ENCODE results near the gene CENPN. TPM values are rescaled to one million over a fixed set of nuclear protein-coding genes. Genes with fewer than 3 reads are reported as not detected.

Gene CENPN
- total RNA-seq, 1 donor from 2014 or later = 10.0 TPM

DNA sequence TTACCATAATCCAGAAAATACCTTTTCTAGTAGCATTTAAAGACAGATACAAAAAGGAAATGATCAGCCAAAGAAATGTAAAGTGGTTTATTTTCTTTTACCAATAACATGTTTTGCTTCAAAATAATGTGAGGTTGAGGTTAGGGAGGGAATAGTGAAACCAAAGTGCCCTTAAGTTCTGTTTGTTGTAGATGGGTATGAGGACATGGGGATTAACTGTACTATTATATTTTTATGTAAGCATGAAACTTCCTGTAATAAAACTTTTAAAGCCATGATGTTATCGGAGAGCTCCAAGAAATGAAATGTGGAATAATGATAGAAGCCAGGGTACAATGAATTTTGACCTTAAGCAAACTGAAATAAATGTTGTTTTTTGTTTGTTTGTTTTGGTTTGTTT lies 60.2 kb downstream of the CENPN start:
- no peaks in the 10 kb centered on the region for H3K9me3 Mint-ChIP-seq (ENCODE audit: unreplicated experiment)

DNA sequence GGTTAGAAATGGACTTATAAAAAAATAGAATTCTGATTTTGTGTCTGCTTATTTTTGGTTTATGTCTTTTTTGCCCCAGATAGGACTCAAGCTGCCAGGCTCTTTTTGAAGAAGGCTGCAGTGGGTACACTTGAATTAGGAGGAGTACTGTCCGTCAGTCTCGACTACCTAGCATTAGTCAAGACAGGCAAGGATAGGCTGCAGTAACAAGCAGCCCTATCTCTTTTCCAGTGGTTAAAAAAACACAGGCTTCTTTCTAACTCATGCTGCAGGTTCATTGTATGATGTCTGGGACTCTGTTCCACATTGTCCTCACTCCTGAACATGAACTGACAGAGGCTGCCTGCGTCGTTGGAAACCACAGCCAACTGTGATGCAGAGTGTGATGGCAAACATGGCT lies 62.0 kb downstream of the CENPN start:
- DNase-seq (ENCODE audit: extremely low spot score, unreplicated experiment) = no peak
- Mint-ChIP-seq H3K9me3 (ENCODE audit: unreplicated experiment) (no peaks in the 10 kb centered on the region), H3K27me3 (ENCODE audit: unreplicated experiment) (no peaks in the 10 kb centered on the region), H3K36me3 (ENCODE audit: unreplicated experiment) (no peaks in the 10 kb centered on the region), H3K4me3 (ENCODE audit: unreplicated experiment) (no peak overlapping the region), H3K4me1 (ENCODE audit: unreplicated experiment) (no peaks in the 10 kb centered on the region), H3K27ac (ENCODE audit: unreplicated experiment) (no peak overlapping the region)
- TF ChIP-seq, protein P1, sequence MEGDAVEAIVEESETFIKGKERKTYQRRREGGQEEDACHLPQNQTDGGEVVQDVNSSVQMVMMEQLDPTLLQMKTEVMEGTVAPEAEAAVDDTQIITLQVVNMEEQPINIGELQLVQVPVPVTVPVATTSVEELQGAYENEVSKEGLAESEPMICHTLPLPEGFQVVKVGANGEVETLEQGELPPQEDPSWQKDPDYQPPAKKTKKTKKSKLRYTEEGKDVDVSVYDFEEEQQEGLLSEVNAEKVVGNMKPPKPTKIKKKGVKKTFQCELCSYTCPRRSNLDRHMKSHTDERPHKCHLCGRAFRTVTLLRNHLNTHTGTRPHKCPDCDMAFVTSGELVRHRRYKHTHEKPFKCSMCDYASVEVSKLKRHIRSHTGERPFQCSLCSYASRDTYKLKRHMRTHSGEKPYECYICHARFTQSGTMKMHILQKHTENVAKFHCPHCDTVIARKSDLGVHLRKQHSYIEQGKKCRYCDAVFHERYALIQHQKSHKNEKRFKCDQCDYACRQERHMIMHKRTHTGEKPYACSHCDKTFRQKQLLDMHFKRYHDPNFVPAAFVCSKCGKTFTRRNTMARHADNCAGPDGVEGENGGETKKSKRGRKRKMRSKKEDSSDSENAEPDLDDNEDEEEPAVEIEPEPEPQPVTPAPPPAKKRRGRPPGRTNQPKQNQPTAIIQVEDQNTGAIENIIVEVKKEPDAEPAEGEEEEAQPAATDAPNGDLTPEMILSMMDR (IDR thresholded peaks at IDR 0.05) = no peak

More for the DNA sequence above, 60.2 kb downstream of the CENPN start:
- Mint-ChIP-seq H3K36me3 (ENCODE audit: unreplicated experiment) (no peaks in the 10 kb centered on the region), H3K27me3 (ENCODE audit: unreplicated experiment) (no peaks in the 10 kb centered on the region), H3K4me3 (ENCODE audit: unreplicated experiment) (no peak overlapping the region), H3K27ac (ENCODE audit: unreplicated experiment) (no peak overlapping the region), H3K4me1 (ENCODE audit: unreplicated experiment) (no peaks in the 10 kb centered on the region)
- TF ChIP-seq, protein P1 (IDR thresholded peaks at IDR 0.05) = no peak
- no peak for DNase-seq (ENCODE audit: extremely low spot score, unreplicated experiment)

DNA sequence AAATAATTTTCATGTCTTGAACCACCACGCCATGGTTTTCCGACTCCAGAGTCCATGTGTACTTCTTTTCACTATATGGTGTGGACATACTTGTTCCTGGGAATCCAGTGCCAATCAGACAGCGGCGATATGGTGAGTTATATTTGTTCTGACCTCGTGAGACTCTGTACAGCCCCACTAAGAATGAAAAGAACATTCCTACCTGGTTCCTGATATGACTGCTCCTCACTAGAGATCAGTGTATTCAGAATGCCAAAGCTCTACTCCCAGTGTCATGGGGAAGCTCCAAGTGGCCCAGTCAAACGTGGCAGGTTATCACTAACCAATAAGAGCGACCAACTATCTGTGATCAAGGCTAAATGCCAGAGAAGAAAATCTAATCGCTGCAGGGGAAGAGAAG lies 64.0 kb downstream of the CENPN start:
- TF ChIP-seq, protein P1 (IDR thresholded peaks at IDR 0.05) = no peak
- no peak for DNase-seq (ENCODE audit: extremely low spot score, unreplicated experiment)
- no peaks in the 10 kb centered on the region for H3K4me1 Mint-ChIP-seq (ENCODE audit: unreplicated experiment)
- H3K9me3 Mint-ChIP-seq (ENCODE audit: unreplicated experiment) = no peaks in the 10 kb centered on the region
- H3K4me3 Mint-ChIP-seq (ENCODE audit: unreplicated experiment) = no peak overlapping the region
- H3K36me3 Mint-ChIP-seq (ENCODE audit: unreplicated experiment) = no peaks in the 10 kb centered on the region
- H3K27ac Mint-ChIP-seq (ENCODE audit: unreplicated experiment) = no peak overlapping the region
- no peaks in the 10 kb centered on the region for H3K27me3 Mint-ChIP-seq (ENCODE audit: unreplicated experiment)

DNA sequence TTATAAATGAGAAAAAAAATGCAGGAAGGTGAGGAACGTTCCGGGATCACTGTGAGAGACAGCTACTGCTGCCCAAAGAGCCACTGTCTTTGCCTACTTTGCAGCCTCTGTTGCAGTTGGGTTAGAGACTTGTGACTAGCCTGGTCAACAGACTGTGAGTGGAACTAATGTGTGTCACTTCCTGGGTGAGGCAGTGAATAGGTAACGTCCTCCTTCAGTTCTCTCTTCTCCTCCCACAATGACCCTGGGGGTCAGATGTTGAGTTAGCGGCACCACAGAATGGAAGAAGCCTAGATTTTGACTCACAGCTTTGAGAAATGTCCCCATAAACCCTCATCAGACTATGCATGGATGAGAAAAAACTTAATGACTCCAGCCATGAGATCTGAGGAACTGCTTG lies 64.8 kb downstream of the CENPN start:
- H3K27me3 Mint-ChIP-seq (ENCODE audit: unreplicated experiment) = no peaks in the 10 kb centered on the region
- no peak overlapping the region for H3K4me3 Mint-ChIP-seq (ENCODE audit: unreplicated experiment)
- no peak overlapping the region for H3K27ac Mint-ChIP-seq (ENCODE audit: unreplicated experiment)
- H3K4me1 Mint-ChIP-seq (ENCODE audit: unreplicated experiment) = no peaks in the 10 kb centered on the region
- DNase-seq (ENCODE audit: extremely low spot score, unreplicated experiment) = no peak
- no peaks in the 10 kb centered on the region for H3K36me3 Mint-ChIP-seq (ENCODE audit: unreplicated experiment)
- no peaks in the 10 kb centered on the region for H3K9me3 Mint-ChIP-seq (ENCODE audit: unreplicated experiment)
- TF ChIP-seq, protein P1 (IDR thresholded peaks at IDR 0.05) = no peak

DNA sequence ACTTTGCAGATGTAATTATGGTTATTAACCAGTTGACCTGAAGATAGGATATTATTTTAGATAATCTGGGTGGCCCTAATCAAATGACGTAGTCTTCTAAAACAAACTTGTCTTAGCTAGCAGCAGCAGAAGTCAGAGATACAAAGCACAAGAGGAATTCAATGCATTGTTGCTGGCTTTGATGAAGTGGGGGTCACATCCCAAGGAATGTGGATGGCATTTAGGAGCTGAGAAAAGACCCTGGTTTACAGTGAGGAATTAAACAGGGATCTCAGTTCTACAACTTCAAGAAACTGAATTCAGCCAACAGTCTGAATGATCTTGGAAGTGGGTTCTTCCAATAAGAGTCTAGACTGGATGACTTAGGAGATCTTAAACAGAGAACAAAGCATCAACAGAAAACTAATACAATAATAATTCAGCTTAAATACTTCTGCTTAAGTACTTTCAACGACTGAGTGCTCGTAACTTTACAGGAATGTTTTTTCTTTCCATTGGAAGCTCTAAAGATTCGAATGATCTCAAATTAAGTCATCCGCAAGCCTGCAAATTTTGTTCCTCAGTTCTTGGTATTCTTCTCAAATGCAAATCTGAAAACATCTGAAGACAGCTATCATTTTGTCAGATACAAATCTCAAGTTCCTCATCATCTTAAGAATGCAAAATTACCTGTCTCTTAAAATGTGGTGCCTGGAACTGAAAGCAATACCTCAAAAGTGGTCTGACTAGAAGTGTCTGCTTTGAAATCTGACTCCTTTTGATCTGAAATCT lies 66.7 kb downstream of the CENPN start:
- Mint-ChIP-seq H3K4me1 (ENCODE audit: unreplicated experiment) (peaks cover 6% of the 10 kb centered on the region), H3K4me3 (ENCODE audit: unreplicated experiment) (no peak overlapping the region), H3K27ac (ENCODE audit: unreplicated experiment) (no peak overlapping the region), H3K36me3 (ENCODE audit: unreplicated experiment) (no peaks in the 10 kb centered on the region), H3K27me3 (ENCODE audit: unreplicated experiment) (no peaks in the 10 kb centered on the region), H3K9me3 (ENCODE audit: unreplicated experiment) (no peaks in the 10 kb centered on the region)
- TF ChIP-seq, protein P1 (IDR thresholded peaks at IDR 0.05) = no peak
- DNase-seq (ENCODE audit: extremely low spot score, unreplicated experiment) = no peak
